K562 (cell line): Measurements from ENCODE around the gene GPR3. TPM values are rescaled to one million over a fixed set of nuclear protein-coding genes. Genes with fewer than 3 reads are reported as not detected.

Experiments
- ATF1 ChIP-seq, 2 experiments: fragments of 450-650 bp in 1 of 2; IDR thresholded peaks; 2 replicates each; pipeline ENCODE4 v1.6.1; 2016; ENCODE audit warnings: missing compliant biosample characterization in 1 of 2, missing genetic modification characterization in 1 of 2
- CBX3 ChIP-seq, 2 experiments: IDR thresholded peaks; 1 replicate in 1 of 2; 2 replicates in 1 of 2; pipeline ENCODE4 v1.6.1; 2012; ENCODE audit warnings: inconsistent platforms in 2 of 2, low read length in 2 of 2, borderline replicate concordance in 1 of 2, control low read depth in 1 of 2
- EGR1 ChIP-seq: fragments of 450-650 bp; conservative IDR thresholded peaks from 2 replicates; pipeline ENCODE4 v1.6.1; 2017; ENCODE audit warnings: mild to moderate bottlenecking
- FOXA3 ChIP-seq, 2 experiments: fragments of 450-650 bp in 1 of 2; sonication (generic) in 1 of 2; formaldehyde crosslinking; IDR thresholded peaks in 1 of 2; conservative IDR thresholded peaks in 1 of 2; 2 replicates each; pipeline versions ENCODE4 v1.4.0 to v1.8.0; 2020 to 2022; ENCODE audit warnings: mild to moderate bottlenecking in 2 of 2, missing genetic modification reagents in 1 of 2
- FOXM1 ChIP-seq, 2 experiments: fragments of 450-650 bp in 1 of 2; sonication (generic) in 1 of 2; formaldehyde crosslinking in 1 of 2; IDR thresholded peaks; 2 replicates each; pipeline versions ENCODE4 v1.6.1 to v1.9.0; 2017 to 2022; ENCODE audit warnings: low read depth in 2 of 2, mild to moderate bottlenecking in 2 of 2, missing genetic modification reagents in 1 of 2, moderate library complexity in 1 of 2
- GTF2B ChIP-seq: IDR thresholded peaks from 2 replicates; pipeline ENCODE4 v1.6.1; 2011; ENCODE audit not compliant: insufficient read length; ENCODE audit errors: extremely low read depth
- KDM4B ChIP-seq, 2 experiments: fragments of 450-650 bp in 1 of 2; sonication (generic) in 1 of 2; IDR thresholded peaks; 2 replicates each; pipeline ENCODE4 v1.6.1; 2016 to 2017; ENCODE audit warnings: borderline replicate concordance in 2 of 2, antibody characterized with exemption in 1 of 2, low read depth in 1 of 2, mild to moderate bottlenecking in 1 of 2
- MEF2D ChIP-seq: conservative IDR thresholded peaks from 2 replicates; pipeline ENCODE4 v1.6.1; 2016; ENCODE audit warnings: low read depth, missing genetic modification characterization, missing compliant biosample characterization
- OTX1 ChIP-seq: fragments of 450-650 bp; formaldehyde crosslinking; IDR thresholded peaks from 2 replicates; pipeline ENCODE4 v1.4.0; 2022; ENCODE audit warnings: mild to moderate bottlenecking
- PTBP1 ChIP-seq: fragments of 200-400 bp; formaldehyde crosslinking; IDR thresholded peaks from 2 replicates; pipeline ENCODE4 v1.6.1; 2017; ENCODE audit warnings: low read depth, low read length
- RAD21 ChIP-seq, 2 experiments: fragments of 250-450 bp in 1 of 2; fragments of 450-650 bp in 1 of 2; sonication (Bioruptor Pico) in 1 of 2; formaldehyde crosslinking in 1 of 2; IDR thresholded peaks in 1 of 2; conservative IDR thresholded peaks in 1 of 2; 2 replicates each; pipeline versions ENCODE4 v1.4.0 to v1.8.0; 2020 to 2022; ENCODE audit warnings: mild to moderate bottlenecking in 2 of 2, moderate library complexity in 1 of 2
- RBFOX2 ChIP-seq: fragments of 200-400 bp; formaldehyde crosslinking; IDR thresholded peaks from 2 replicates; pipeline ENCODE4 v1.6.1; 2017; ENCODE audit warnings: low read depth, mild to moderate bottlenecking, low read length, moderate library complexity
- RFX5 ChIP-seq: IDR thresholded peaks from 2 replicates; pipeline ENCODE4 v1.6.1; 2011; ENCODE audit warnings: low read depth, mild to moderate bottlenecking, improper control_type of control experiment, low read length
- TAF7 ChIP-seq: fragments of 450-650 bp; IDR thresholded peaks from 2 replicates; pipeline ENCODE4 v1.6.1; 2016; ENCODE audit warnings: missing genetic modification characterization, missing compliant biosample characterization
- TARDBP ChIP-seq: fragments of 450-650 bp; IDR thresholded peaks from 2 replicates; pipeline ENCODE4 v1.6.1; 2016
- TCF3 ChIP-seq: sonication (generic); formaldehyde crosslinking; IDR thresholded peaks from 2 replicates; pipeline ENCODE4 v1.4.0; 2020; ENCODE audit warnings: mild to moderate bottlenecking, missing genetic modification reagents
- ZBTB33 ChIP-seq: sonication (generic); formaldehyde crosslinking; IDR thresholded peaks from 2 replicates; pipeline ENCODE4 v1.8.1; 2023; ENCODE audit warnings: mild to moderate bottlenecking, missing genetic modification reagents
- ZNF274 ChIP-seq: IDR thresholded peaks from 2 replicates; pipeline ENCODE4 v1.6.1; 2011; ENCODE audit warnings: low read depth, mild to moderate bottlenecking, low read length, moderate library complexity, borderline replicate concordance
- ZNF644 ChIP-seq: fragments of 200-800 bp; sonication (Bioruptor generic); IDR thresholded peaks from 2 replicates; pipeline ENCODE4 v1.6.1; 2016; ENCODE audit warnings: low read depth, missing genetic modification characterization, missing compliant biosample characterization
- ZNF668 ChIP-seq: fragments of 250-450 bp; sonication (Bioruptor Pico); IDR thresholded peaks from 2 replicates; pipeline ENCODE4 v1.8.0; 2022; ENCODE audit warnings: mild to moderate bottlenecking, inconsistent platforms
- polyA plus RNA-seq, 8 experiments: library from polyadenylated mRNA; depleted of rRNA in 4 of 8; stranded (reverse) in 5 of 8; unstranded in 3 of 8; fragments of >200 nt; fragmentation: Nextera tagmentation in 2 of 8; fragmentation: Illumina TruSeq in 1 of 8; extraction: Ambion mirVana in 2 of 8; extraction: Trizol in 1 of 8; gene quantifications; 2 replicates each; pipeline versions ENCODE4 v1.2.1 to v1.2.3, GENCODE V29; 2011 to 2014; ENCODE audit warnings: inconsistent platforms in 1 of 8, missing spikeins in 1 of 8
- total RNA-seq, 7 experiments: library from RNA; depleted of rRNA in 6 of 7; stranded (reverse); fragments of >200 nt in 6 of 7; fragmentation: Illumina TruSeq in 2 of 7; extraction: Trizol in 2 of 7; gene quantifications; 2 replicates each; pipeline versions ENCODE4 v1.2.1 to v1.2.3, GENCODE V29; 2011 to 2021; ENCODE audit warnings: low replicate concordance in 1 of 7
- TF ChIP-seq, protein P1 (sequence below): fragments of 250-450 bp; sonication (Bioruptor Pico); IDR thresholded peaks from 2 replicates; pipeline ENCODE4 v1.8.0; 2022; ENCODE audit warnings: moderate library complexity, mild to moderate bottlenecking, inconsistent platforms

GPR3 gene
- total and polyA plus RNA-seq, 9 of the 15 experiments (the other 6 are each of a cell fraction or from before 2014, with no cell fraction given), result 0.24 to 11.5 (median 3.7) TPM

DNA sequence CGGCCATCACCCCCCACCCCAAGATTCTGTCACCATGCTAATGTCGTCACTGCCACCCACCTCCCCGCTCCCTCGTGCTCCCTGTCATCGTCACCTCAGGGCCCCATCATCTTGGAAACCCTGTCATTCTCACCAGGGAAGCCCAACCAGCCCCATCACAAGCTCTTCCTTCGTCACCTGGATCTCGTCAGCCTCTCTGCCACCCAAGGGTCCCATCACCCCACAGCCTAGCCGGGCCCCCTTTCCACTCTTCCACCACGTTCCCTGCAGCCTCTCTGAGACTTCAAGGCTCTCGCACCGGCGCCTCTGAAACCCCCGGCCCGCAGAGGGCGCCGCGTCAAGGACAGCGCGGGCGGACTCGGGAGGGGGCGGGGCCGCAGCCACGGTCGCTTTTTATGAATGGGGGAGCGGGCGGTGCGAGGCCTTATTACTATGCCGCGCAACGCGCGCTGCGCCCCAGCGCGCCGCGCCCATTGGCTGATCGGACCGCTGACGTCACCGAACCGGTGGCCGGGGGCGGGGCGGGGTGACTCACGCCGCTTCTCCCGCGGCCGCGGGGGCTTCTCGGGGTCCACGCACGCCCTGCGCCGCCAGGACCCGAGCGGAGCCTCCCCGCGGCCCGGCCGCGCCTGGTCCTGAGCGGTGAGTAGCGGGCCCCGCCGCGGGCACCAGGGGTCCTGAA lies at the start of gene GPR3 (continued):
- TF ChIP-seq MEF2D (tag) (no peak), OTX1 (CRISPR knock-in tag) (peak; percentile 91), KDM4B (IDR thresholded peaks at IDR 0.05; ENCODE audit: borderline replicate concordance in 2 of 2, low read depth in 1 of 2) (no peak), TCF3 (CRISPR knock-in tag) (no peak), TAF7 (no peak), FOXM1 (IDR thresholded peaks at IDR 0.05; ENCODE audit: low read depth) (peak; percentile 89), FOXM1 (CRISPR knock-in tag; IDR thresholded peaks at IDR 0.05; ENCODE audit: low read depth) (peak; percentile 63; the same call in 1 of the 2 replicates), GTF2B (no peak), ATF1 (CRISPR knock-in tag; IDR thresholded peaks at IDR 0.05) (peak; percentile 67), ATF1 (tag; IDR thresholded peaks at IDR 0.05) (peak; percentile 98), EGR1 (peak; percentile 77), ZNF644 (tag) (no peak), FOXA3 (CRISPR knock-in tag; conservative IDR thresholded peaks at IDR 0.05 in 1 of 2, IDR thresholded peaks at IDR 0.05 in 1 of 2) (no peak), RBFOX2 (peak; percentile 82), TARDBP (0 out of 2 replicates have a peak, but pooled peaks have one; percentile 23), RFX5 (peak; percentile 77), RAD21 (CRISPR knock-in tag; conservative IDR thresholded peaks at IDR 0.05 in 1 of 2, IDR thresholded peaks at IDR 0.05 in 1 of 2) (peak; percentile 45 to 60), ZBTB33 (CRISPR knock-in tag) (no peak), ZNF274 (no peak), ZNF668 (CRISPR knock-in tag) (0 out of 2 replicates have a peak, but pooled peaks have one; percentile 18), PTBP1 (no peak), CBX3 (IDR thresholded peaks at IDR 0.05; ENCODE audit: borderline replicate concordance in 1 of 2, low read length in 2 of 2) (peak in 1 of 2 experiments; percentile 52; a peak in 1 of 3 replicates)
- TF ChIP-seq, protein P1, sequence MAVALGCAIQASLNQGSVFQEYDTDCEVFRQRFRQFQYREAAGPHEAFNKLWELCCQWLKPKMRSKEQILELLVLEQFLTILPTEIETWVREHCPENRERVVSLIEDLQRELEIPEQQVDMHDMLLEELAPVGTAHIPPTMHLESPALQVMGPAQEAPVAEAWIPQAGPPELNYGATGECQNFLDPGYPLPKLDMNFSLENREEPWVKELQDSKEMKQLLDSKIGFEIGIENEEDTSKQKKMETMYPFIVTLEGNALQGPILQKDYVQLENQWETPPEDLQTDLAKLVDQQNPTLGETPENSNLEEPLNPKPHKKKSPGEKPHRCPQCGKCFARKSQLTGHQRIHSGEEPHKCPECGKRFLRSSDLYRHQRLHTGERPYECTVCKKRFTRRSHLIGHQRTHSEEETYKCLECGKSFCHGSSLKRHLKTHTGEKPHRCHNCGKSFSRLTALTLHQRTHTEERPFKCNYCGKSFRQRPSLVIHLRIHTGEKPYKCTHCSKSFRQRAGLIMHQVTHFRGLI (CRISPR knock-in tag), result no peak
